GM12878 (cell line): Measurements from ENCODE around the gene SALL4. TPM values are rescaled to one million over a fixed set of nuclear protein-coding genes. Genes with fewer than 3 reads are reported as not detected.
"Not testable (repeated sequence)": the region's sequence is repeated elsewhere in the genome, so short reads cannot be mapped to it uniquely, and the experiment has no call there.

ENCODE experiments used
- ATAC-seq: fragments of 200-7000 bp; cut with Tn5 transposase; 3 replicates; pipeline ENCODE4 v1.9.1; 2020; ENCODE audit warnings: mild to moderate bottlenecking, moderate library complexity
- BruUV-seq: library from RNA; stranded (reverse); fragments of 400-500 nt; replicated peaks from 2 replicates; lab custom pipeline; 2021; lab: Mats Ljungman, UMichigan
- CTCF ChIA-PET: fragments of 300-600 bp; sonication (Branson Sonifier 250); formaldehyde crosslinking; extraction: SDS; loops from one replicate; lab custom pipeline; 2021; ENCODE audit warnings: inconsistent platforms; lab: Yijun Ruan, JAX
- POLR2A ChIA-PET: fragments of 350-600 bp; formaldehyde crosslinking; extraction: SDS; loops from one replicate; lab custom pipeline; 2021; ENCODE audit warnings: inconsistent platforms; lab: Charles Lee
- RAD21 ChIA-PET: fragments of 300-600 bp; sonication (Branson Sonifier 250); formaldehyde crosslinking; loops from one replicate; lab custom pipeline; 2023; ENCODE audit warnings: antibody characterized with exemption; ENCODE audit not compliant: unreplicated experiment; lab: Charles Lee
- SMC1A ChIA-PET: fragments of 300-600 bp; sonication (Branson Sonifier 250); formaldehyde crosslinking; loops from one replicate; lab custom pipeline; 2023; ENCODE audit not compliant: unreplicated experiment, uncharacterized antibody; lab: Charles Lee
- DNase-seq: peaks from one replicate; pipeline ENCODE4 v3.0.0-alpha.2; 2011; ENCODE audit warnings: low read depth, low spot score
- FAIRE-seq: peaks from 3 replicates; lab custom pipeline; 2011; peaks lifted over from hg19 to GRCh38; lab: Jason Lieb, UNC
- H2AFZ ChIP-seq: 2 replicates; pipeline ENCODE4 v1.6.0; 2011; ENCODE audit warnings: low read depth, low read length, control low read depth; ENCODE audit not compliant: control insufficient read depth
- H3K27ac ChIP-seq: 2 replicates; pipeline ENCODE4 v1.5.1; 2011; ENCODE audit warnings: control low read depth; ENCODE audit not compliant: control insufficient read depth, insufficient read depth
- H3K27me3 ChIP-seq, 2 experiments: replicated peaks in 1 of 2; 2 replicates each; pipeline versions ENCODE4 v1.6.0 to v1.6.1; 2011; ENCODE audit warnings: low read length in 1 of 2; ENCODE audit not compliant: control insufficient read depth in 2 of 2, insufficient read depth in 2 of 2
- H3K36me3 ChIP-seq, 2 experiments: 2 replicates each; pipeline ENCODE4 v1.5.1; 2011; ENCODE audit warnings: low read length in 1 of 2; ENCODE audit not compliant: control insufficient read depth in 2 of 2, insufficient read depth in 2 of 2
- H3K4me1 ChIP-seq: 2 replicates; pipeline ENCODE4 v1.6.1; 2011; ENCODE audit warnings: mild to moderate bottlenecking, low read length, moderate library complexity, mixed read lengths; ENCODE audit not compliant: control insufficient read depth, insufficient read depth
- H3K4me2 ChIP-seq: 2 replicates; pipeline ENCODE4 v1.6.0; 2011; ENCODE audit warnings: control low read depth; ENCODE audit not compliant: control insufficient read depth, insufficient read depth
- H3K4me3 ChIP-seq: fragments of 200-600 bp; sonication (generic); 2 replicates; pipeline ENCODE4 v1.5.1; 2016
- H3K79me2 ChIP-seq: 2 replicates; pipeline ENCODE4 v1.6.0; 2011; ENCODE audit warnings: low read length; ENCODE audit not compliant: control insufficient read depth, insufficient read depth
- H3K9ac ChIP-seq: 2 replicates; pipeline ENCODE4 v1.8.0; 2011; ENCODE audit warnings: low read length, control low read depth, mixed read lengths; ENCODE audit not compliant: control insufficient read depth, insufficient read depth
- H3K9me3 ChIP-seq: replicated peaks from 3 replicates; pipeline ENCODE4 v1.5.1; 2011; ENCODE audit warnings: mild to moderate bottlenecking, low read length; ENCODE audit not compliant: control insufficient read depth, insufficient read depth
- H4K20me1 ChIP-seq: 2 replicates; pipeline ENCODE4 v1.6.0; 2011; ENCODE audit not compliant: control insufficient read depth, insufficient read depth
- ATF2 ChIP-seq: IDR thresholded peaks from 2 replicates; pipeline ENCODE4 v1.6.1; 2012; ENCODE audit warnings: low read length, inconsistent platforms
- ATF7 ChIP-seq: fragments of 450-650 bp; IDR thresholded peaks from 2 replicates; pipeline ENCODE4 v1.6.1; 2016; ENCODE audit warnings: low read depth, mild to moderate bottlenecking
- CEBPB ChIP-seq, 2 experiments: fragments of 150-350 bp in 1 of 2; IDR thresholded peaks; 2 replicates each; pipeline ENCODE4 v1.6.1; 2012 to 2014; ENCODE audit warnings: low read depth in 2 of 2, low read length in 2 of 2, borderline replicate concordance in 1 of 2, inconsistent platforms in 1 of 2
- CREB1 ChIP-seq: IDR thresholded peaks from 2 replicates; pipeline ENCODE4 v1.6.1; 2012; ENCODE audit warnings: low read depth, mild to moderate bottlenecking, inconsistent platforms
- ESRRA ChIP-seq: IDR thresholded peaks from 2 replicates; pipeline ENCODE4 v1.6.1; 2012; ENCODE audit warnings: mild to moderate bottlenecking, low read length, improper control_type of control experiment
- GATAD2B ChIP-seq: fragments of 450-650 bp; conservative IDR thresholded peaks from 2 replicates; pipeline ENCODE4 v1.6.1; 2017; ENCODE audit warnings: low read depth, mild to moderate bottlenecking, moderate library complexity
- NR2C1 ChIP-seq: fragments of 450-650 bp; IDR thresholded peaks from 2 replicates; pipeline ENCODE4 v1.6.1; 2017; ENCODE audit warnings: antibody characterized with exemption, mild to moderate bottlenecking, moderate library complexity
- SMC3 ChIP-seq: IDR thresholded peaks from 2 replicates; pipeline ENCODE4 v1.6.1; 2011; ENCODE audit warnings: low read length, improper control_type of control experiment, borderline replicate concordance
- SP1 ChIP-seq: IDR thresholded peaks from one replicate; pipeline ENCODE4 v1.6.1; 2011; ENCODE audit warnings: low read depth, low read length
- TARDBP ChIP-seq: IDR thresholded peaks from 2 replicates; pipeline ENCODE4 v1.6.1; 2016; ENCODE audit warnings: borderline replicate concordance
- YY1 ChIP-seq: IDR thresholded peaks from 2 replicates; pipeline ENCODE4 v1.6.1; 2011; ENCODE audit warnings: low read depth, mild to moderate bottlenecking, low read length
- ZBED1 ChIP-seq: IDR thresholded peaks from 2 replicates; pipeline ENCODE4 v1.6.1; 2016; ENCODE audit warnings: borderline replicate concordance
- ZNF687 ChIP-seq: fragments of 450-650 bp; IDR thresholded peaks from 2 replicates; pipeline ENCODE4 v1.6.1; 2017; ENCODE audit warnings: mild to moderate bottlenecking, moderate library complexity
- WGBS: methylation state at CpG from one replicate; pipeline ENCODE4 v1.1.6; 2016; ENCODE audit warnings: low lambda C conversion rate; ENCODE audit not compliant: insufficient replicate concordance, insufficient coverage; ENCODE audit errors: missing lambda C conversion rate; 5-methylcytosine and 5-hydroxymethylcytosine counted together
- in situ Hi-C: fragments of 300-500 bp; cut with MboI; formaldehyde crosslinking; loops from 9 replicates; pipeline ENCODE4 v1.14.3; 2018; ENCODE audit warnings: mixed read lengths
- intact Hi-C: fragments of 100-400 bp; cut with micrococcal nuclease; formaldehyde crosslinking; loops from one replicate; pipeline ENCODE4 v1.14.2; 2022; ENCODE audit not compliant: unreplicated experiment
- polyA plus RNA-seq, 11 experiments: library from polyadenylated mRNA; depleted of rRNA in 4 of 11; unstranded in 6 of 11; stranded (reverse) in 5 of 11; fragments of >200 nt; fragmentation: Nextera tagmentation in 4 of 11; fragmentation: Illumina TruSeq in 1 of 11; extraction: Ambion mirVana in 4 of 11; extraction: Trizol in 1 of 11; gene quantifications; 1 replicate in 1 of 11; 2 replicates in 10 of 11; pipeline versions ENCODE4 v1.2.1 to v1.2.3, GENCODE V29; 2011 to 2016; ENCODE audit warnings: inconsistent platforms in 2 of 11, missing spikeins in 2 of 11, low read depth in 1 of 11
- total RNA-seq, 4 experiments: library from RNA; depleted of rRNA in 3 of 4; stranded (reverse); fragments of >200 nt in 3 of 4; fragmentation: Illumina TruSeq in 1 of 4; extraction: Trizol in 1 of 4; gene quantifications; 2 replicates each; pipeline versions ENCODE4 v1.2.1 to v1.2.3, GENCODE V29; 2013 to 2021

SALL4 gene
- total and polyA plus RNA-seq, 10 of the 15 experiments (the other 5 are each of a cell fraction or from before 2014, with no cell fraction given): 0.08 to 1.1 (median 0.23) TPM; not detected in 7

- ATAC-seq, DNase-seq, CTCF ChIA-PET, H3K4me1 ChIP-seq, H3K27ac ChIP-seq, H3K27me3 ChIP-seq, H3K9ac ChIP-seq, H3K4me3 ChIP-seq, H3K4me2 ChIP-seq, POLR2A ChIA-PET, FAIRE-seq, in situ Hi-C loops, H2AFZ ChIP-seq, H3K9me3 ChIP-seq, H3K79me2 ChIP-seq, BruUV-seq, SMC1A ChIA-PET, H4K20me1 ChIP-seq, RAD21 ChIA-PET, H3K36me3 ChIP-seq: not testable (repeated sequence)
- intact Hi-C loops: loop anchor here (10.0 kb wide), 1 partner anchor 131 kb away; no protein-coding TSS in a partner anchor
- 64% methylated on average over 10 of the region's 10 CpGs for WGBS
These were observed 36.9 kb downstream of the SALL4 start for GRCh38 chr20:51765381-51765780.

GRCh38 chr20:51763965-51764602 lies 38.2 kb downstream of the SALL4 start:
- 59% methylated on average over 6 of the region's 6 CpGs for WGBS
- in situ Hi-C loops (no loop called here), intact Hi-C loops (loop anchor here (10.0 kb wide), 1 partner anchor 129 kb away; no protein-coding TSS in a partner anchor)
- CTCF ChIA-PET: interaction anchor here (1.1 kb wide), 1 partner anchor 386 kb away, joined by 3 read pairs; no protein-coding TSS in a partner anchor
- DNase-seq (no peak), FAIRE-seq (no peak), ATAC-seq (no peak)
- POLR2A ChIA-PET: no interaction called here
- SMC1A ChIA-PET: no interaction called here
- no TSS peak for BruUV-seq
- Histone ChIP-seq H3K36me3 (no peaks in the 10 kb centered on the region), H3K4me1 (no peaks in the 10 kb centered on the region), H3K4me2 (no peak overlapping the region), H2AFZ (no peak overlapping the region), H3K9me3 (no peaks in the 10 kb centered on the region), H4K20me1 (no peaks in the 10 kb centered on the region), H3K27ac (no peak overlapping the region), H3K79me2 (no peaks in the 10 kb centered on the region), H3K4me3 (no peak overlapping the region), H3K9ac (no peak overlapping the region), H3K27me3 (peaks cover 3 to 5% of the 10 kb centered on the region in 2 experiments; a peak in 2 of 4 replicates)
- RAD21 ChIA-PET: no interaction called here
- TF ChIP-seq NR2C1 (no peak), SMC3 (no peak), CEBPB (IDR thresholded peaks at IDR 0.05; ENCODE audit: borderline replicate concordance in 1 of 2, low read depth in 2 of 2, low read length in 2 of 2) (no peak), ATF2 (no peak), ATF7 (no peak), ZBED1 (no peak), ZNF687 (no peak), GATAD2B (no peak), CREB1 (no peak), YY1 (no peak), TARDBP (no peak), SP1 (no peak), ESRRA (no peak)
